ENCODE measurements around the gene SURF6. TPM values are rescaled to one million over a fixed set of nuclear protein-coding genes. Genes with fewer than 3 reads are reported as not detected.
"Not testable (repeated sequence)": the region's sequence is repeated elsewhere in the genome, so short reads cannot be mapped to it uniquely, and the experiment has no call there.

Gene SURF6
- 20.5 TPM for polyA plus RNA-seq (ENCODE audit: insufficient read length)

- peak; percentile 66 for DNase-seq (ENCODE audit: low read depth)
Measured at GRCh38 chr9:133335924-133336811, at the start of gene SURF6. TSS of gene SURF6 (minus strand) at chr9:133336188. CDS start at chr9:133336132, 56 bp downstream.

- DNase-seq (ENCODE audit: low read depth), result no peak
Measured at GRCh38 chr9:133385452-133385851, 49.5 kb upstream of the SURF6 start.

- DNase-seq (ENCODE audit: low read depth), result no peak
Measured at GRCh38 chr9:133384736-133385321, 48.8 kb upstream of the SURF6 start.

- DNase-seq (ENCODE audit: low read depth), result no peak
Measured at GRCh38 chr9:133383438-133383837, 47.5 kb upstream of the SURF6 start.

- no peak for DNase-seq (ENCODE audit: low read depth)
Measured at GRCh38 chr9:133382507-133383141, 46.6 kb upstream of the SURF6 start.

- DNase-seq (ENCODE audit: low read depth), result no peak
Measured at GRCh38 chr9:133380734-133381133, 44.7 kb upstream of the SURF6 start.

- no peak for DNase-seq (ENCODE audit: low read depth)
Measured at GRCh38 chr9:133379153-133380086, 43.4 kb upstream of the SURF6 start.

GRCh38 chr9:133378408-133378962, 42.5 kb upstream of the SURF6 start:
- DNase-seq (ENCODE audit: low read depth), result no peak

GRCh38 chr9:133377721-133378216, 41.8 kb upstream of the SURF6 start:
- no peak for DNase-seq (ENCODE audit: low read depth)

- DNase-seq (ENCODE audit: low read depth), result not testable (repeated sequence)
Measured at GRCh38 chr9:133377280-133377679, 41.3 kb upstream of the SURF6 start.

GRCh38 chr9:133375724-133376654, 40.0 kb upstream of the SURF6 start, which contains the start of the genes STKLD1 and SURF4:
TSS of gene STKLD1 (plus strand) at chr9:133376366. CDS start at chr9:133376474, 108 bp downstream.
TSS of gene SURF4 (minus strand) at chr9:133376060. CDS start at chr9:133375969, 91 bp downstream.
- peak; percentile 74 for DNase-seq (ENCODE audit: low read depth)

GRCh38 chr9:133375116-133375723, 39.2 kb upstream of the SURF6 start:
- DNase-seq (ENCODE audit: low read depth), result no peak

- no peak for DNase-seq (ENCODE audit: low read depth)
Measured at GRCh38 chr9:133374612-133375115, 38.7 kb upstream of the SURF6 start.

- no peak for DNase-seq (ENCODE audit: low read depth)
Measured at GRCh38 chr9:133372144-133372543, 36.2 kb upstream of the SURF6 start.

- no peak for DNase-seq (ENCODE audit: low read depth)
Measured at GRCh38 chr9:133371261-133371711, 35.3 kb upstream of the SURF6 start.

- DNase-seq (ENCODE audit: low read depth), result no peak
Measured at GRCh38 chr9:133370685-133371084, 34.7 kb upstream of the SURF6 start.

GRCh38 chr9:133369933-133370332, 33.9 kb upstream of the SURF6 start:
- DNase-seq (ENCODE audit: low read depth), result no peak

- DNase-seq (ENCODE audit: low read depth), result no peak
Measured at GRCh38 chr9:133369422-133369821, 33.4 kb upstream of the SURF6 start.
